HepG2 (cell line): Measurements from ENCODE around the gene CGGBP1. TPM values are rescaled to one million over a fixed set of nuclear protein-coding genes. Genes with fewer than 3 reads are reported as not detected.
A peak's percentile ranks its signal among the peaks of the same experiment; 100 is the strongest.

Experiments
- CHD2 ChIP-seq: IDR thresholded peaks from 2 replicates; pipeline ENCODE4 v1.6.1; 2011; ENCODE audit warnings: low read depth, low read length, improper control_type of control experiment
- KDM5A ChIP-seq: fragments of 200-600 bp; sonication (generic); IDR thresholded peaks from 2 replicates; pipeline ENCODE4 v1.7.0; 2018; ENCODE audit warnings: antibody characterized with exemption, mild to moderate bottlenecking, low read length, borderline replicate concordance
- MED8 ChIP-seq: sonication (generic); formaldehyde crosslinking; IDR thresholded peaks from 2 replicates; pipeline ENCODE4 v1.8.1; 2023; ENCODE audit warnings: mild to moderate bottlenecking, missing genetic modification reagents; ENCODE audit not compliant: insufficient replicate concordance
- MYC ChIP-seq: sonication (generic); formaldehyde crosslinking; IDR thresholded peaks from 2 replicates; pipeline ENCODE4 v1.9.0; 2021; ENCODE audit warnings: missing genetic modification reagents, borderline replicate concordance
- PAWR ChIP-seq: sonication (generic); formaldehyde crosslinking; IDR thresholded peaks from 2 replicates; pipeline ENCODE4 v1.4.0; 2020; ENCODE audit warnings: missing genetic modification reagents, mild to moderate bottlenecking, borderline replicate concordance
- PTBP1 ChIP-seq: fragments of 200-400 bp; formaldehyde crosslinking; IDR thresholded peaks from 2 replicates; pipeline ENCODE4 v1.6.1; 2018; ENCODE audit warnings: low read length, low read depth; ENCODE audit not compliant: poor library complexity, severe bottlenecking
- RAD21 ChIP-seq: fragments of 450-650 bp; formaldehyde crosslinking; IDR thresholded peaks from 2 replicates; pipeline ENCODE4 v1.5.0; 2020; ENCODE audit warnings: mild to moderate bottlenecking
- RFXAP ChIP-seq: sonication (generic); formaldehyde crosslinking; IDR thresholded peaks from 2 replicates; pipeline ENCODE4 v1.4.0; 2020; ENCODE audit warnings: missing genetic modification reagents, borderline replicate concordance
- SIN3B ChIP-seq: fragments of 150-350 bp; IDR thresholded peaks from 2 replicates; pipeline ENCODE4 v1.6.1; 2014; ENCODE audit warnings: low read length
- TBX3 ChIP-seq: fragments of 450-650 bp; IDR thresholded peaks from 2 replicates; pipeline ENCODE4 v1.6.1; 2017; ENCODE audit warnings: antibody characterized with exemption, mild to moderate bottlenecking, inconsistent platforms, borderline replicate concordance
- TEAD3 ChIP-seq: optimal IDR thresholded peaks from 2 replicates; pipeline ENCODE3; 2016; ENCODE audit warnings: borderline replicate concordance
- TMF1 ChIP-seq: sonication (generic); formaldehyde crosslinking; IDR thresholded peaks from 2 replicates; pipeline ENCODE4 v1.8.1; 2022; ENCODE audit warnings: low read depth, missing genetic modification reagents
- ZBTB33 ChIP-seq: sonication (generic); formaldehyde crosslinking; IDR thresholded peaks from 2 replicates; pipeline ENCODE4 v1.4.0; 2020; ENCODE audit warnings: missing genetic modification reagents
- ZFP62 ChIP-seq: sonication (generic); formaldehyde crosslinking; IDR thresholded peaks from 2 replicates; pipeline ENCODE4 v1.4.0; 2020; ENCODE audit warnings: missing genetic modification reagents
- ZNF10 ChIP-seq: sonication (generic); formaldehyde crosslinking; IDR thresholded peaks from 2 replicates; pipeline ENCODE4 v1.4.0; 2020; ENCODE audit warnings: mild to moderate bottlenecking, low read depth, missing genetic modification reagents, borderline replicate concordance
- ZNF234 ChIP-seq: sonication (generic); formaldehyde crosslinking; conservative IDR thresholded peaks from 2 replicates; pipeline ENCODE4 v1.5.1; 2020; ENCODE audit warnings: mild to moderate bottlenecking, missing genetic modification reagents
- ZNF296 ChIP-seq: sonication (generic); formaldehyde crosslinking; conservative IDR thresholded peaks from 2 replicates; pipeline ENCODE4 v1.5.0; 2020; ENCODE audit warnings: mild to moderate bottlenecking, missing genetic modification reagents
- ZNF484 ChIP-seq: sonication (generic); formaldehyde crosslinking; IDR thresholded peaks from 2 replicates; pipeline ENCODE4 v1.5.1; 2020; ENCODE audit warnings: mild to moderate bottlenecking, low read depth, missing genetic modification reagents, borderline replicate concordance
- ZNF530 ChIP-seq: sonication (generic); formaldehyde crosslinking; IDR thresholded peaks from 2 replicates; pipeline ENCODE4 v1.5.0; 2020; ENCODE audit warnings: low read depth, mild to moderate bottlenecking, missing genetic modification reagents
- ZNF687 ChIP-seq: sonication (generic); formaldehyde crosslinking; IDR thresholded peaks from 2 replicates; pipeline ENCODE4 v1.5.1; 2020; ENCODE audit warnings: mild to moderate bottlenecking, missing genetic modification reagents, moderate library complexity
- polyA plus RNA-seq, 8 experiments: library from polyadenylated mRNA; depleted of rRNA in 3 of 8; stranded (reverse) in 7 of 8; unstranded in 1 of 8; fragments of >200 nt; fragmentation: Illumina TruSeq in 4 of 8; extraction: Trizol in 4 of 8; gene quantifications; 2 replicates each; pipeline versions ENCODE4 v1.2.1 to v1.2.3, GENCODE V29; 2011 to 2016; ENCODE audit warnings: low read depth in 4 of 8, missing spikeins in 1 of 8, mixed read lengths in 1 of 8; ENCODE audit not compliant: insufficient read depth in 1 of 8
- total RNA-seq, 5 experiments: library from RNA; depleted of rRNA; stranded (reverse); fragments of >200 nt; fragmentation: Illumina TruSeq; extraction: Trizol; gene quantifications; 2 replicates each; pipeline ENCODE4 v1.2.3, GENCODE V29; 2016; ENCODE audit warnings: low read depth in 1 of 5
- TF ChIP-seq, protein P1 (sequence below): sonication (generic); formaldehyde crosslinking; IDR thresholded peaks from 2 replicates; pipeline ENCODE4 v1.4.0; 2020; ENCODE audit warnings: missing genetic modification reagents, mild to moderate bottlenecking, borderline replicate concordance

The CGGBP1 gene
- total and polyA plus RNA-seq, 2 of the 13 experiments (the other 11 are each of a cell fraction or from before 2014, with no cell fraction given) = 38.9 to 47.0 TPM

DNA sequence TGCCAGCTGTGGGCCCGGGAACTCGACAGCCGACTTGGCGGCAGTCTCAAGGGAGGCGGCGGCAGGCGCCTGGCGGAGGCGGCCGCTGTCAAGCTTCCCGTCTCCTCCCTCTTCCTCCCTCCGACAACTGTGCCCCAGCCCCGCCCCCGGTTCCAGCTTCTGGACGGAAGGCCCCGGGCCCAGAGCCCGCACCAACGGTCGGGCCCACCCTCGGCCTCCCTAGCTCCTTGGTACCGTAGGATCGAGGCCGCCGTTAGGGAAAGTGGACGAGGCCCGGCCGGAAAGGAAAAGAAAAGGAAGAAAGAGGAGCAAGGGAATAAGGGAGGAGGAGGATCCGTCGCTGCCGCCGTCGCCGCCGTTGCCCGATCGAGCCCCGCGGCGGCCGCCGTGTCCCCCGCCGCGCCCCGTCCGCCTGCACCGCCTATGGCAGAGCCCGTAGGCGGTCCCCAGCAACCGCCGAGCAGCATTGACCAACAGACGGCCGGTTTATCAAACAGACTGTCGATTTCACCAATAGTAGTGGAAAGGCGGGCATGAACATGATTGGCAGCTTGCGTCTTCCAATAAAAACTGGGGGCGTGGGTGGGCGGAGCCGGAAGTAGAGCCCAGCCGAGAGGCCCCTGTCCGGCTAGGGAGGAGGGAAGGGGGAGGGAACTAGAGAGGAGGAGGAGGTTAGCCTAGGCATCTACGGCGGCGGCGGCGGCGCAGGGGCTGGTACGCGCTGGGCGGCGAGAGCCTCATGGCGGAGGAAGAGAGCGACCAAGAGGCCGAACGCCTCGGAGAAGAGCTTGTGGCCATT is at the start of gene CGGBP1, which contains the start of gene ZNF654 (continued):
- TF ChIP-seq, protein P1, sequence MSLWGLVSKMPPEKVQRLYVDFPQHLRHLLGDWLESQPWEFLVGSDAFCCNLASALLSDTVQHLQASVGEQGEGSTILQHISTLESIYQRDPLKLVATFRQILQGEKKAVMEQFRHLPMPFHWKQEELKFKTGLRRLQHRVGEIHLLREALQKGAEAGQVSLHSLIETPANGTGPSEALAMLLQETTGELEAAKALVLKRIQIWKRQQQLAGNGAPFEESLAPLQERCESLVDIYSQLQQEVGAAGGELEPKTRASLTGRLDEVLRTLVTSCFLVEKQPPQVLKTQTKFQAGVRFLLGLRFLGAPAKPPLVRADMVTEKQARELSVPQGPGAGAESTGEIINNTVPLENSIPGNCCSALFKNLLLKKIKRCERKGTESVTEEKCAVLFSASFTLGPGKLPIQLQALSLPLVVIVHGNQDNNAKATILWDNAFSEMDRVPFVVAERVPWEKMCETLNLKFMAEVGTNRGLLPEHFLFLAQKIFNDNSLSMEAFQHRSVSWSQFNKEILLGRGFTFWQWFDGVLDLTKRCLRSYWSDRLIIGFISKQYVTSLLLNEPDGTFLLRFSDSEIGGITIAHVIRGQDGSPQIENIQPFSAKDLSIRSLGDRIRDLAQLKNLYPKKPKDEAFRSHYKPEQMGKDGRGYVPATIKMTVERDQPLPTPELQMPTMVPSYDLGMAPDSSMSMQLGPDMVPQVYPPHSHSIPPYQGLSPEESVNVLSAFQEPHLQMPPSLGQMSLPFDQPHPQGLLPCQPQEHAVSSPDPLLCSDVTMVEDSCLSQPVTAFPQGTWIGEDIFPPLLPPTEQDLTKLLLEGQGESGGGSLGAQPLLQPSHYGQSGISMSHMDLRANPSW (CRISPR knock-in tag) = no peak
- TF ChIP-seq PTBP1 (no peak), ZNF234 (CRISPR knock-in tag) (no peak), RFXAP (CRISPR knock-in tag) (peak; percentile 76; the same call in 1 of the 2 replicates), CHD2 (peak; percentile 63; the same call in 1 of the 2 replicates), ZNF296 (CRISPR knock-in tag) (no peak), TEAD3 (CRISPR knock-in tag) (no peak), ZNF687 (peak; percentile 82), RAD21 (no peak), ZFP62 (CRISPR knock-in tag) (no peak), ZNF10 (CRISPR knock-in tag) (no peak), SIN3B (no peak), TBX3 (no peak), ZNF484 (no peak), ZNF530 (CRISPR knock-in tag) (no peak), ZBTB33 (CRISPR knock-in tag) (no peak), MYC (peak; percentile 55; the same call in 1 of the 2 replicates), TMF1 (CRISPR knock-in tag) (peak; percentile 80; the same call in 1 of the 2 replicates), PAWR (CRISPR knock-in tag) (no peak), KDM5A (no peak), MED8 (CRISPR knock-in tag) (no peak)
